GM21390 (cell line): ENCODE results near the gene CNTN5.
"Not testable (repeated sequence)": the region's sequence is repeated elsewhere in the genome, so short reads cannot be mapped to it uniquely, and the experiment has no call there.

Experiments used
- ATAC-seq: cut with Tn5 transposase; IDR thresholded peaks from one replicate; pipeline ENCODE4 v1.9.1; 2021; ENCODE audit not compliant: unreplicated experiment

CNTN5 gene

DNA sequence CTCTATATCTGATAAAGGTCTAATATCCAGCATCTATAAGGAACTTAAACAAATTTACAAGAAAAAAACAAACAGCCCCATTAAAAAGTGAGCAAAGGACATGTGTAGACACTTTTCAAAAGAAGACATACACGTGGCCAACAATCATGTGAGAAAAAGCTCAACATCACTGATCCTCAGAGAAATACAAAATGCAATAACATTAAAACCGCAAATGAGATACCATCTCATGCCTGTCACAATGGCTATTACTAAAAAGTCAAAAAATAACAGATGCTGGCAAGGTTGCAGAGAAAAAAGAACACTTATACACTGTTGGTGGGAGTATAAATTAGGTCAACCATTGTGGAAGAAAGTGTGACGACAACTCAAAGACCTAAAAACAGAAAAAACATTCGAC lies 1253.7 kb downstream of the CNTN5 start:
- not testable (repeated sequence) for ATAC-seq

DNA sequence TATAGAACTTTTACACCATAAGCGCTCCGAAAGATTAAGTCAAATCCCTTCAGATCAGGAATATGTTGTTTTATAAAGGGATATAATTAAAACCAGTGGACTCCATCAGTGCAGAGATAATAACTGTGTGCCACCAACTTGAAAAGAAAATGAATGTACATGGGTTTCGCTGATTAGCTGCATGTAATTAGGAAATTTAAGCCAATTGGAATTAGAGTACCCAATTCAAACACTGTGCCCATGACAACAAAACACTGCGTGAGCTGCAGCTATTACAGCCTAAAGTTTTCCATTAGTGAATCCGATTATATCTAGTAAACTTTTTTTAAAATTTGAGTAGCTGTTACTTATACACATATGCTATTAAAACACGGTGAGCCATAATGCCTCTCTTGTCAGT lies 1274.0 kb downstream of the CNTN5 start:
- ATAC-seq = no peak

DNA sequence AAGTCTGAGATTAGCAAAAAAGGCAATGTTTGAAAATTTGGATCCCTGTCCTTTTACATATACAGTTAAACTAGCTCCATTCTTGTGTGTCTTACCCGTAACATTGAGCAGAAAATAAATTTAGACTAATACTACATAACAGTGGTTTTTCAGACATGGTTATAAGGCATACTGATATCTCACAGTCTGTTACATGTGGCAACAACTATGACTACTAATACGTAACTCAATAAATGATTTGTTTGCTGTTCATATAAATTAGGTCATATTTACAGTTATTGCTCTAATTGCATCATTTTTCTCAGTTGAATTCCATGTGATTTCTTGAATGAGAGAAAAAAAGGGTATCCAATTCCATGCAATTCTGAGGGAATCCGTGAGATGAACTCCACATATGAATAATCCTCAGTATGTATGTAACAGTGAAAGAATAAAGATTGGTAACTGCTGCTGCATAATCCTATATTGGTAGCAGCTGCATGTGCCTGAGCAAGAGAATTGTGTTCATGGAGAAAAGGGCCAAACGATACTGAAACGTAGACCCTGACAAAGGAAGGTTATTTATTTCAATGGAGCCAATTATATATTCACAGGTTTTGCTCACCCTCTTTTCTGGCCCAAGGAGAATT lies 1275.4 kb downstream of the CNTN5 start:
- no peak for ATAC-seq

DNA sequence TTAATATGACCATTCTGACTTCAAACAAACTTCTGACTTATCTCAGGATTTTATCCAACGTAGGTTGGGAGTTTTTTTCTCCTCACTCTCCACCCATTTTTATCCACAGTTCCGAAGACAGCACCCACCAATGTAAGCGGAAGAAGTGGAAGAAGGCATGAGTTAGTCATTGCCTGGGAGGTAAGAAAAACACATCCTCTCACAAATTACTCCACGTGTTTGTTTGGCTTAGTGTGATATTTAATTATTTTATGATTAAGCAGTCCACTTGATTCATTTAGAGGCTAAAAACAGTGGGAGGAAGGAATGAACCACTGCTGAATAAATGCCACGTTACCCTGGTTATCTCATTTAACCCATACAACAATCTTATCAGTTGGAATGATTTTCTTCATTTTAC lies 1276.8 kb downstream of the CNTN5 start:
- ATAC-seq = no peak

DNA sequence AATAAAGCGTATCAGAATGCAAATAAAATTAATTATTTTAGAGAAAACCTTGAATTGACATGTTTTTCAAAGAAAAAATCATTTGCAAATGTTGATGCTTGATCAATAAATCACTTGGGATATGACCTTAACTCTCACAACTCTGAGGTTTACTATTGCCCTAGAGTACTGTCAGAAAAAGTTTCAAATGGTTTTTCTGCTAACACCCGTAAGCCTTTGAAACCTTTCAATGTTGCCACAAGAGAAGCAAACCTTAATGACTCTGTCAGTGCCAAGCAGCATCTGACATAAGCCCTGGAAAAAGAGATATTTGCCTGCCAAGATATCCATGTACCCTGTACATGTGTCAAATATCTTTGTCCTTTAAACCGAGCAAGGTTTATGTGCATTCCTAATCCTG lies 1282.1 kb downstream of the CNTN5 start:
- no peak for ATAC-seq

DNA sequence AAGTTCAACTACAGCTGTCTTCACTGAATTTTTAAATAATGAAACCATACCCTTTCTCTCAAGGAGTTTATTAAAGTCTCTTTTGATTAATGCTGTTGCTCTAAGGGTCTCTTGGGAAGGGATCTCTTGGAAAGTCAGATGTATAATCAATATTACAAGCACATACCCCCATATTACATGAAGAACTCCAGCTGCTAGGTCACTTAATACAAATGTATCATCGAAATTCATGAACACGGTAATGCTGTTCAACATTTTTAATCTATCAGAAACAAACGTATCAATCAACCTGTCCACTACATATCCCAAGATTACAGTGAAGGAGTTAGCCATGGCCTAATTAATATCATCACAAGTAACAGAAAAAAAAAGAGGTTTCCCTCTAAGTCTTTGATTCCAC lies 1283.1 kb downstream of the CNTN5 start:
- ATAC-seq = no peak

DNA sequence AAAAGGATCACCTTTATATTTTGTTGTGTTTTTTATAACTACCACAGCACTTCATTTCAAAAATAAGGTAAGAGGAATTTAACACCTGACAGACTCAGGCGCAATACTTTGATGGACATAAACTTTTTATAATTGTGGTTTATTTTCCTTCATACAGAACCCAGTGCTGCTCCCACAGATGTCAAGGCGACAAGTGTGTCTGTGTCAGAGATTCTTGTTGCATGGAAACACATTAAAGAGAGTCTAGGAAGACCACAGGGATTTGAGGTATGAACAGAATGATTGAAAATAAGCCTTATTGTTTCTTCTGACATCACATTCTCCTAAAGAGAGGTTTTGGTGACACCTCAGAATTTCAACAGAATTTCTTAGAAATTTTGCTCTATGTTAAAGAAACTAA lies 1287.5 kb downstream of the CNTN5 start:
- no peak for ATAC-seq

DNA sequence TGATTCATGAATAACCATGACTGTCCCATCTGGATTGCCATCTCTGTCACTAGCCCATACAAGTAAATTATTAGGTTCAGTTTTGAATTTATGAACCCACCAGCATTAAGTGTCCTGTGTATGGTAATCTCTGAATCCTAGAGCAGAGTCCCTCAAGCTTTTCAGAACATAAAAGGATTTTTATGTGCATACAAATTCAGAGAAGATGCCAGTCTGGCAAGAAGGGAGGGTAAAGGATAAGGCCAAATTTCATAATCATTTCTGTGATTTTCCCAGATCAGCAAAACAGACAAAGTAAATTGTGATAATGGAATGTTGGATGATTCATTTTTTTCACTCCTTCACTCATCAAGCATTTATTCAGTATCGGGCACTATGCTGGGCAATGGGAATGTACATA lies 1295.2 kb downstream of the CNTN5 start:
- no peak for ATAC-seq

DNA sequence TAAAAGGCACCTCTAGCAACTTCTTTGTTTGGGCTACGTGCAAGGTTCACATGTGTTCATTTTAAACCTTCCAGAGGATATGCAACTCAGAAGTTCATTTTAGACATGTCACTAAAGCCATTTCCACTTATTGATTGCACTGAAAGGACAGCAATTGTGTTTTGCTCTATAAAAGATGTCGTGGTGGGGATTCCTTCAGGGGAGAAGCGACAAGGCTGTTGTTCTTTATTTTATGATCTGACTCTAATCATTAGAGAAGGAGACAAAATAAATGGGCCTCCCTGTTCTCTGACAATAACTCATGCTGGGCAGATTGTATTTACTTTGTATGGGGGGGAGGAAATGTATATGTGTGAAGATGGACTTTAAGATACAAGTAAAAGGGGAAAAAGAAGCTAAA lies 1296.2 kb downstream of the CNTN5 start:
- no peak for ATAC-seq

DNA sequence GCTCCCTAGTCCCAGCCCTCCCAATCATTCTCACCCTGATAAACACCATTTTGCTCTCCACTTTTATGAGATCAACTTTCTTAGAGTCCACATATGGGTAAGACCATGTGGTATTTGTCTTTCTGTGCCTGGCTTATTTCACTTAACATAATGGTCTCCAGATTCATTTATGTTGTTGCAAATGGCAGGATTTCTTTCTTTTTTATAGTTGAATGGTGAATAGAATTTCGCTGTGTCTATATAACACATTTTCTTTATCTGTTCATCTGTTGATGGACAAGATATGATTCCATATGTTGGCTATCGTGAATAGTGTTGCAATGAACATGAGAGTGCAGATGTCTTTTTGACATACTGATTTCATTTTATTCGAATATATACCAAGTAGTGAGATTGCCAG lies 1298.9 kb downstream of the CNTN5 start:
- ATAC-seq = no peak

DNA sequence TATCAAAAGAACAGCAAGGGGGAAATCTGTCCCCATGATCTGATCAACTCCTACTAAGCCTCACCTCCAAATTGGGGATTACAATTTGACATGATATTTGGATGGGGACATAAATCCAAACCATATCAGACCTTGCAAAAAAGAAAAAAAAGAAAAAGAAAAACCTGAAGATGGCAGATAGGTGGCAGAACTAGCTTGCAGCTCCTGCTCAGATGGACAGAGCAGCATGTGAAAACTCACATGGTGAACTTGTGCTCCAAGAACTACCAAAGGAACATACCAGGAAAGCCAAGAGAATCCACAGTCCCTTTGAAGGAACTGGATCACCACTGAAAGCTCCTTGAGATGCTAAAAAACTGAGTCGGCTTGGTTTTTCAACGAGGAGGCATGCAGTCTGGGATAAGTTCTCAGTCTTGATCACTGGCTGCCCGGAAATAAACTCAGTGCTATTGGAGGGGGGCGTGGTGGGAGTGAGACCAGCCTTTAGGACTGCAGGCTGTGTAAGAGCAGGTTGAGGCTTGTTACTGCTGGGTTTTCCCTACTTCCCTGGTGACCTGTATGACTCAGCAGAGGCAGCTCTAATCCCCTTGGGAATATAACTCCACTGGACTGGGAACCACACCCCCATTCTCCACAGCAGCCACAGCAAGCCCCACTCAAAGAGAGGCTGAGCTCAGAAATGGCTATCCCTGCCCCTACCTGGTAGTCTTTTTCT lies 1308.0 kb downstream of the CNTN5 start:
- no peak for ATAC-seq

DNA sequence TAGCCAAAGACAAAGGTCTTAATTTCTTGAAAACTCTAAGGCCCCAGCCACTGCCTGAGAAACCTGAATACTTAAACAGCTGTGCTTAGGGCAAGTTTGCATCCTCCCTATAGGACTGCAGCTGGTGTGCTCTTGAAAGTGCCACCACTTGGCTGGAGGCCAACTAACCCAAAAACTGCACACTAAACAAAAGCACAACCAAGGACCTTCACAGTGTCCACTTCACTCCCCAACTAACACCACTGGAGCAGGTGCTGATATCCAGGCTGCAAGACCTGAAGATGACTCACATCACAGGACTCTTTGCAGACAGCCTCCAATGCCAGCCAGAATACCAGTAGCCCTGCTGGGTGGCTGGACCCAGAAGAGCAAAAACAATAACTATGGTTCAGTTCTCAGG lies 1308.6 kb downstream of the CNTN5 start:
- no peak for ATAC-seq

DNA sequence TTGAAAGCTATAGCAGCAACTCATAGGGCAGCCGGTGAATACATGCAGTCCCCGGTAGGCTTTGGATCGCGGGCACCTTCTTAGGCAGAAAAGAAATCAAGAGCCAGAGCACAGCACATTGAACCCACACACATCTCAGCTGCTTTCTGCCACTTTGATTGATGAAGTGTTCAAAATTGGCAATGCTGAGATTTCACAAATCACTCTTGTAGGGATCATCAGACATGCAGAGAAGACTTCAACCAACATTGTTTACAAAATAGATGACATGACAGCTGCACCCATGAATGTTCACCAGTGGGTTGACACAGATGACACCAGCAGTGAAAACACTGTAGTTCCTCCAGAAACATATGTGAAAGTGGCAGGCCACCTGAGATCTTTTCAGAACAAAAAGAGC lies 1316.1 kb downstream of the CNTN5 start:
- no peak for ATAC-seq

DNA sequence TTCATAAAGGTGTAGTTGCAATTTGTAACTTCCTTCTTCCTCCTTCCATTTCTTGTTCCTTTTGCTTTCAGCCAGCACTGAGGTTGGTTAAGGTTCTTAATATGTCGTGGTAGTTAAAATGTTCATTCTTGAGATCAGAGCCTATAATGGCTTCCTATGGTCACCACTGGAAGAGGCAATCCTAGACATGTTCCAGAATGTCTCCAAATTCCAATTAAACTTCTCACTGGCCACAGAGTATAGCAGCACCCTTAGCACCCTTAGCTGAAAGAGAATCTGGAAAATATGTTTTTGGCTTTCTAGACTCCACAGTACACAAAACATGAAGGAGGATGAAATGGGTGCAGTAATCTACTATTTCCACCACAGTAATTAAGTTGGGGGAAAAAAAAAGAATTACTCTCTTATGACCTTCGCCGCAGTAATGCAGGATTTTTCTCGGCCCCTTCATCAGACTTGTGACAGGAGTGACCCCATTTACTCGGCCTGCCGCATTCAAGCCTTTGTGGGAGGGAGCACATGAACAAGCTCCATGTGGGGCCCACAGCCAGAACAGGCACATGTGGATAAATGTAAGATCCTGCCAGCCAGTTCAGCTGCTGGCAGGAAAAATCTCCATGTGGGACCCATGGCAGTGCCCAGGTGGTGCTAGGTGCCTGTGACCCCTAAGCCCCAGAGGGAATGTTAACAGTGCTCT lies 1317.5 kb downstream of the CNTN5 start:
- ATAC-seq = no peak

DNA sequence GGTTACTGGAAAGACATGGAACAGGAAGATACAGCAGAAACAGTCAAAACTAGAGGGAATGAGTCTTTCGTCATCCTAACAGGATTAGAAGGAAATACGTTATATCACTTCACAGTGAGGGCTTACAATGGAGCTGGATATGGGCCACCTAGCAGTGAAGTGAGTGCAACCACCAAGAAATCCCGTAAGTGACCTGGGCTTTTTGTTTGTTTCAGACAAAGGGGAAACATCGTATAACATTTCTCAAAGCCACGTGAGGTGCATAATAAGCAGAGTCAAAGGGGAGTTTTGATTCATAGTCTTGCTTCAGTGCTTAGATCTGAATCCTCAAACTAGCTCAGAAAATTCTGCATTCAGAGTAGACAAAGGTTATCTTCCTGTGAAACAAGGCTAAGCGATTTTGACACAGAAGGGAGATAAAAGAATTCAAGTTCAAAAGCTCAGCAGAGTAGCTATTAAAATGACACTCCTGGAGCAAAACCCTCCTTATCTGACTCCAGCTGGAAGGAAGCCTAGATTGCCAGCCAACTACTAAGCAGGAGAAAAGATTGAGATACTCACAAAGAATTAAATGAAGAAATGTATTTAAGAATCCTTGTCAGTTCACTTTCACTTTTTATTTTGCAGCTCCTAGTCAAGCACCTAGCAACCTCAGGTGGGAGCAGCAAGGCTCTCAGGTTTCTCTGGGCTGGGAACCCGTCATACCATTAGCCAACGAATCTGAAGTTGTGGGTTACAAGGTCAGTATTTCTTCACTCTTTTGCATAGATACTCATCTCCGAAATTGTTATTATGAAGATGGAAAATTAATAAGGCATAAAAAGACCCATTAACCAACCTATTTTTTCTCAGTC lies 1319.9 kb downstream of the CNTN5 start:
- ATAC-seq = no peak

DNA sequence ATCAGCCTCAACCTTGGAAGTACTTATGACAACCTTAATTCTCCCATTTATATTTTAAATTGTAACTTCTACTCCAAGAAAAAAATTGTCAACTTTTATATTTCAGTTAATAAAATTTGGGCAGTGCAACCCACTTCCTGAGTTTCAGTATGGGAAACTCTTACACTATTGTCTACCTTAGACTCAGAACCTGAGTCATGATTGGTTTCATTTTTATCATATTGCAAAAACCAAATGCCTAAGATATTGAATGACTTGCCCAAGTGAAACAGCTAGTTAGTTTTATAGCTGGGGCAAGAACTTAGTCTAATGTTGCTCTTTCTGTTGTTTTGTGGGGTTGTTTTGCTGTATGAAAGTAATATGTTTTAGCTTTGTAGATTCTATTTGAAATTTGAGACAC lies 1332.3 kb downstream of the CNTN5 start:
- ATAC-seq = no peak

DNA sequence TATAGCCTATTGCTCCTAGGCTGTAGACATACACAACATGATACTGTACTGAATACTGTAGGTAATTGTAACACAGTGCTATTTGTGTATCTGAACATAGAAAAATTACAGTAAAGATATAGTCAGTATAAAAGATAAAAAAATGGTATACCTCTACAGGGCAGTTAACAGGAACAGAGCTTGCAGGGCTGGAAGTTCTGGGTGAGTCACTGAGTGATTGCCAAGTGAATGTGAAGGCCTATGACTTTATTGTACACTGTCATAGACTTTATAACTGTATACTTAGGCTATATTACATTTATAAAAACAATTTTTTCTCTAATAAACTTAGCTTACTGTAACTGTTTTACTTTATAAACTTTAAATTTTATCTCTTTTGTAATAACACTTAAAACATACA lies 1334.0 kb downstream of the CNTN5 start:
- ATAC-seq = no peak

DNA sequence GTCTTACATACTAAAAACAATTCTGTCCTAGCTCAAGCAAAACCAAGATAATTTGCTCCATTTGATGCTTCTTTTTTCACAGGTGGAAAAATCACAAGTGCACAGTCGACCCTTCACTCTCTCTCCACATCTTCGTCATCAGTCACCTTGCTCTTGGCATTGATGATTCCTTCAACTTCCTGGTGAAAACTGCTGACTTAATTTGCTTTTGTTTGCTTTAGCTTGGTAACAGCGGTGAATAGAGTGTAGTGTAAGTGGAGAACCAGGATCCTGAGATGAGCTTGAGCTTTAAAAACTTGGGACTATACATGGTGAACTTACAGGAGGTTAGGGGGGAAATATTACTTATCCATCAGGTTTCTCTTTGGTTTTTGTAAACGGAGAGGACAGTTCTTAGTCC lies 1335.3 kb downstream of the CNTN5 start:
- no peak for ATAC-seq

DNA sequence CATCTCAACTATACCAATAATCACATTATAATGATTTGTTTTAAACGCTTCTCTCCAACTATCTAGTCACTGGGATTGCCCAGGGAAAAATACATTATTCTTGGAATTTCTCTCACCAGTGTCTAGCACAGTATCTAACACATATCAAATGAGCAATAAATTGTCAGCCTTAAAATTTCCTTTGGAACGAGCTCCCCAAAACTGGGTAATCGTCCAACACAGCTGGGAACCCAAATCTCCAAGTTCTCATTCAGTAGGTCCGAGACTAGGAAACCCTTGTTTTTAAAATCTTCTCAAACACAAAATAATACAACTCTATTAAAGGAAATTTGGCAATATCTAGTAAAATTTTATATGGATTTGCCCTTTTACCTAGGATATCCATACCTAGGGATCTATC lies 1338.5 kb downstream of the CNTN5 start:
- ATAC-seq = no peak

DNA sequence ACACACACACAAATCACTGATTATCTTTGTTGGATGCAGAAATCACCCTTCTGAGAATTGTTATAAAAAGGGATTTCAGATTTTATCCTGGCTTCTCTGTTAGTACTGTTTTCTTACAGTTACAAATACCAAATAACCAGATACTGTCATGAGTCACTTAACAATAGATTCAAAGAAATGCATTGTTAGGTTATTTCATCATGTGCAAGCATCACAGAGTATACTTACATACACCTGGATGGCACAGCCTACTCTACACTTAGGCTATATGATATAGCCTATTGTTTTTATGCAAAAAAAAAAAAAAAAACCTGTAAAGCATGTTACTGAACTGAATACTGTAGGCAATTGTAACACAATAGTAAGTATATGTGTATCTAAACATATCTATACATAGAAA lies 1347.1 kb downstream of the CNTN5 start:
- no peak for ATAC-seq

DNA sequence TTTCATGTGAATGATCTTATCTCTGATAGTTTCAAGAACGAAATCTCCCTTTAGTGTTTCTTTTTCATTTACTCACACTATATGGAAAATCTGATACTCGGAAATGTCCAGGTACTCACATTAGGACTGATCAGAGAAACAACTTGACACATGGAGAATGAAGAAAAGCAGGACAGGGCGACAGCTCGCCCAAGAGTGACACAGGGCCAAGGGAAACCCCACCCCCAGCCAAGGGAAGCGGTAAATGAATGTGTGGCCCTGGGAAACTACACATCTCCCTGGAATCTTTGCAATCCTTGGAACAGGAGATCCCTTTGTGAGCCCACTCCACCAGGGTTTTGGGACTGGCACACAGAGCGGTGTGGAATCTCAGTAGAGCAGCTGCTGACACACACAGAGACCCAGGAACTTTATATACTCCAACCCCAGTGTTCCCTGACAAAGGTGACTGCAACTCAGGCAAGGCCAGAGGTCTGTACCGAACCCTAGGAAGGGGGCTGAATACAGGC lies 1362.7 kb downstream of the CNTN5 start:
- no peak for ATAC-seq
